ENCODE results near the gene BCL3. TPM values are rescaled to one million over a fixed set of nuclear protein-coding genes. Genes with fewer than 3 reads are reported as not detected.
A peak's percentile ranks its signal among the peaks of the same experiment; 100 is the strongest.

The BCL3 gene
- total and polyA plus RNA-seq, 2 experiments from 2014 or later, result 1.4 to 4.1 TPM

- ATAC-seq (peak; percentile 64), DNase-seq (ENCODE audit: low spot score) (peak; percentile 60)
- H3K27ac Mint-ChIP-seq, result no peak overlapping the region
- no peak overlapping the region for H3K4me3 ChIP-seq
- 0 out of 2 replicates have a peak, but pooled peaks cover 6% of the 10 kb centered on the region for H3K27me3 ChIP-seq (ENCODE audit: insufficient read depth)
- H3K27me3 Mint-ChIP-seq (ENCODE audit: insufficient read depth, low read depth, poor library complexity), result peaks cover 16% of the 10 kb centered on the region
- no peak overlapping the region for H3K27ac ChIP-seq (ENCODE audit: low read depth)
- H4K20me1 ChIP-seq (replicated peaks; ENCODE audit: insufficient read depth), result no peaks in the 10 kb centered on the region
- H3K9me2 ChIP-seq (ENCODE audit: insufficient read depth), result no peaks in the 10 kb centered on the region
- no peaks in the 10 kb centered on the region for H3K9me3 Mint-ChIP-seq
- no peak overlapping the region for H3K4me3 Mint-ChIP-seq
- no peaks in the 10 kb centered on the region for H3K79me2 ChIP-seq (replicated peaks; ENCODE audit: insufficient read depth)
- no peaks in the 10 kb centered on the region for H3K36me3 Mint-ChIP-seq (ENCODE audit: low read depth)
- TF ChIP-seq ZNF114 (CRISPR knock-in tag; IDR thresholded peaks at IDR 0.05) (no peak), CTCF (conservative IDR thresholded peaks at IDR 0.05; ENCODE audit: low read depth in 2 of 2) (0 out of 4 replicates have a peak, but pooled peaks of 1 of the 2 experiments have one; percentile 3)
- no peaks in the 10 kb centered on the region for H3K36me3 ChIP-seq (ENCODE audit: insufficient read depth)
- H3K4me2 ChIP-seq, result 0 out of 2 replicates have a peak overlapping the region, but pooled peaks have one; percentile 43
- no peaks in the 10 kb centered on the region for H3F3A ChIP-seq (replicated peaks; ENCODE audit: low read depth)
- H2AFZ ChIP-seq, result peak overlapping the region; percentile 72
- H3K4me1 ChIP-seq (ENCODE audit: insufficient read depth), result 0 out of 2 replicates have a peak, but pooled peaks cover 8% of the 10 kb centered on the region
- no peaks in the 10 kb centered on the region for H3K4me1 Mint-ChIP-seq
Measured at GRCh38 chr19:44725251-44725650, 23.3 kb upstream of the BCL3 start.

GRCh38 chr19:44725684-44726083 is 22.8 kb upstream of the BCL3 start:
- Histone ChIP-seq H3K4me3 (no peak overlapping the region), H3K4me1 (ENCODE audit: insufficient read depth) (0 out of 2 replicates have a peak, but pooled peaks cover 8% of the 10 kb centered on the region), H3K36me3 (ENCODE audit: insufficient read depth) (no peaks in the 10 kb centered on the region), H3K27me3 (ENCODE audit: insufficient read depth) (0 out of 2 replicates have a peak, but pooled peaks cover 6% of the 10 kb centered on the region), H3K79me2 (replicated peaks; ENCODE audit: insufficient read depth) (no peaks in the 10 kb centered on the region), H2AFZ (peak overlapping the region; percentile 72), H3K9me2 (ENCODE audit: insufficient read depth) (no peaks in the 10 kb centered on the region), H4K20me1 (replicated peaks; ENCODE audit: insufficient read depth) (no peaks in the 10 kb centered on the region), H3K27ac (ENCODE audit: low read depth) (no peak overlapping the region), H3F3A (replicated peaks; ENCODE audit: low read depth) (no peaks in the 10 kb centered on the region), H3K4me2 (no peak overlapping the region)
- no peaks in the 10 kb centered on the region for H3K4me1 Mint-ChIP-seq
- no peak overlapping the region for H3K27ac Mint-ChIP-seq
- DNase-seq (ENCODE audit: low spot score) (no peak), ATAC-seq (no peak)
- no peaks in the 10 kb centered on the region for H3K36me3 Mint-ChIP-seq (ENCODE audit: low read depth)
- TF ChIP-seq NANOG (IDR thresholded peaks at IDR 0.05; ENCODE audit: borderline replicate concordance) (no peak), CTCF (conservative IDR thresholded peaks at IDR 0.05; ENCODE audit: low read depth in 2 of 2) (no peak), STAT1 (IDR thresholded peaks at IDR 0.05; ENCODE audit: unreplicated experiment) (no peak), REST (IDR thresholded peaks at IDR 0.05; ENCODE audit: unreplicated experiment) (no peak), EZH2phosphoT487 (IDR thresholded peaks at IDR 0.05; ENCODE audit: unreplicated experiment) (no peak)
- H3K4me3 Mint-ChIP-seq, result no peak overlapping the region
- H3K27me3 Mint-ChIP-seq (ENCODE audit: insufficient read depth, low read depth, poor library complexity), result peaks cover 16% of the 10 kb centered on the region
- no peaks in the 10 kb centered on the region for H3K9me3 Mint-ChIP-seq

Data from GM23338 (cell line).